Activated gamma-delta T cell (primary cell): ENCODE data around the gene TNXB.
"Not testable (repeated sequence)": the region's sequence is repeated elsewhere in the genome, so short reads cannot be mapped to it uniquely, and the experiment has no call there.

Experiments
- DNase-seq: peaks from one replicate; lab custom pipeline; 2025; lab: John Stamatoyannopoulos, UW

Gene TNXB

DNA sequence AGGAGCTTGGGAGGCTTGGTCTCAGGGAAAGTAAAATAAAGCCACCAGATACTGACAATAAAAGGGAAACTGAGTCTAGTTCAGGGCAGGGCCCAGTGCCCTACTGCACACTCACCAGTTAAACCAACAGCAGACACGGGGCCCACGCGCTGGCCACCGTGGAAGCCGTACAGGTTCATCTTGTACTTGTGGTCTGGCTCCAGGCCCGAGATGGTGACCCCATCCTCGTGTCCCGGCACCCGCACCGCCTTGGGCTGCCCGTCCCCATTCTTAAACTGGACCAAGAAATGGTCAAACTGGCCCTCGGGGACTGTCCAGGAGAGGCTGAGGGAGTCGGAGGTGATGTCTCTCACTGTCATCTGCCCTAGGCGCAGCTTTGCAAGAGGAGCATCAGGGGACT, 44.4 kb downstream of the TNXB start:
- no peak for DNase-seq

DNA sequence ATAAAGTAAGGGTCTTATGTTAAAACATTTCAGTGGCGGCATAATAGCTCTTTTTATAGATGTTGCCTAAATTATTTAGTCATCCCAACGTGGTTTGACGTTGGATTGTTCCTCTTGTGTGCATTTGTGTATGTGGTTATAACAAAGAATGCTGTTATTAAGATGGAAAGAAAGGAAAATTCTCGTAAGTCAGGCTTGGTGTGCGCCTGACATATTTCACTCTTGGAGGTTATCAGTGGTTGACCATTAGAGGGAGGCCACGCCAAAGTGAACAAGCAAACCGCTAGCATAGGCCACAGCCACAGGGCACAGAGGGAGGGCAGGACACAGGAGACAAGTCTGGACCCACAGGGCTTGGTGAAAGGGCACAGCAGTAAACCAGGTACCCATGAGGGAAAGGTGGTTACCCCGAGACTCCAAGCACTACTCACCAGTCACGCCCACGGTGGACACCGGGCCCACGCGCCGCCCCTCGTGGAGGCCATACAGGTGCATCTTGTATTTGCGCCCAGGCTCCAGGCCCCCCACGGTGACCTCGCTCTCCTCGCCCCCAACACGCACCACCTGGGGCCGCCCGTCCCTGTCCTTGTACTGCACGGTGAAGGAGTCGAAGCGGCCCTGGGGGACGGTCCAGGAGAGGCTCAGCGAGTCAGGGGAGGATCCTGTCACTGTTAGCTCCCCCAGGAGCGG, 48.0 kb downstream of the TNXB start:
- DNase-seq, result no peak

GRCh38 chr6:32058511-32058963, 50.6 kb downstream of the TNXB start:
- DNase-seq, result no peak

- no peak for DNase-seq
These were observed 51.2 kb downstream of the TNXB start for GRCh38 chr6:32057966-32058365.

- no peak for DNase-seq
These were observed 52.9 kb downstream of the TNXB start for GRCh38 chr6:32056254-32056653.

GRCh38 chr6:32055756-32056155, 53.4 kb downstream of the TNXB start:
- DNase-seq, result not testable (repeated sequence)

- not testable (repeated sequence) for DNase-seq
These were observed 55.8 kb downstream of the TNXB start for GRCh38 chr6:32053314-32053713.

- DNase-seq, result not testable (repeated sequence)
These were observed 56.5 kb downstream of the TNXB start for GRCh38 chr6:32052626-32053025.

- no peak for DNase-seq
These were observed 58.6 kb downstream of the TNXB start for GRCh38 chr6:32050562-32050961.

DNA sequence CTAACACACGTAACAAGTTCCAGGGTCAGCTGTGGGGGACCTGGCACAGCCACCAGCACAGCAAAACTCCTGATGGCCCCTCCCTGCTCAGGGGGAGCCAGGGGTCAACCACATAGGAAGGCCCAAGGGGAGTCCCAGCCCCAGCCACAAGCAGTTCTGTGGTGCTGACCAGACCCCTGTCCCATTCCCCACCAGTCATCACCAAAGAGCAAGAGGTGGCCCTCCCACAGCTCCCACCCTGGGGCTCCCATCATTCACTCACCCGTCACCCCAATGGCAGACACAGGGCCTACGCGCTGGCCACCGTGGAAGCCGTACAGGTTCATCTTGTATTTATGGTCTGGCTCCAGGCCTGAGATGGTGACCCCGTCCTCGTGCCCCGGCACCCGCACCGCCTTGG, 59.4 kb downstream of the TNXB start:
- DNase-seq, result not testable (repeated sequence)

GRCh38 chr6:32049149-32049548, 60.0 kb downstream of the TNXB start:
- DNase-seq, result not testable (repeated sequence)

DNA sequence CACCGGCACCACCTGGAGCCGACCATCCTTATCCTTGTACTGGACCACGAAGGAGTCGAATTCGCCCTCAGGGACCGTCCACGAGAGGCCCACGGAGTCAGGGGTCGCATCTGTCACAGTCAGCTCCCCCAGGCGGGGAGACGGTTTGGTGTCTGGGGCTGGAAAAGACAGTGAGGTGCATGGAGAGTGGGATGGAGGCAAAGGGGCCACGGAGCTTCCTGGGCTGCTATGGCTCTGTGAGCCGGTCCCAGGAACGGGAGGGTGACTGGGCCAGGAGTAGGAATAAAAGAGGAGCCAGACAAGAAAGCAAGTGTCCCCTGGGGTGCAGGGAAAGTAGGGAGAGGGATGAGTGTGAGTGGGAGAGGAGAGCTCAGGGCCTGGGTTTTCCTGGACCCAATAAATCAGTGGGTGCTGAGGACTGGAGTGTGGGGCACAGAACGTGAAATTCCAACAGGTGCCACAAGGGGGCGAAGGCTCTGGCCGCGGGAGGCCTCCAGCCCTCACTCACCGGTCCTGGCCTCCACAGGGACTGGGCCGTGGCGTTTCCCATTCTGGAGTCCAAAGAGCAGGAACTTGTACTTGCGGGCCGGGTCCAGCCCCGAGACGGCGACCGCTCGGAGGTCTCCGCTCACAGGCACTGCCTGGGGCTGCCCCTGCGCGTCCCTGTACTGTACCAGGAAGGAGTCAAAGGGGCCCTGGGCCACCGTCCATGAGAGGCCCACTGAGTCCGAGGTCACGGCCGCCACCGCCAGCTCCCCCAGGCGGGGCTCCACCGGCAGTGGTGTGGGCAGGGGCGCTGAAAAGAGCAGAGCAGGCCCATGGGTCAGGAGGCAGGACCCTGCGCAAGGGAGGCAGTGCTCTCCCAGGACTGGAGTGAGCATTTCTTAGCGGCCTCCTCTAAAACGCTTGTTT, 61.0 kb downstream of the TNXB start:
- no peak for DNase-seq

- DNase-seq, result no peak
These were observed 61.6 kb downstream of the TNXB start for GRCh38 chr6:32047539-32047854.

DNA sequence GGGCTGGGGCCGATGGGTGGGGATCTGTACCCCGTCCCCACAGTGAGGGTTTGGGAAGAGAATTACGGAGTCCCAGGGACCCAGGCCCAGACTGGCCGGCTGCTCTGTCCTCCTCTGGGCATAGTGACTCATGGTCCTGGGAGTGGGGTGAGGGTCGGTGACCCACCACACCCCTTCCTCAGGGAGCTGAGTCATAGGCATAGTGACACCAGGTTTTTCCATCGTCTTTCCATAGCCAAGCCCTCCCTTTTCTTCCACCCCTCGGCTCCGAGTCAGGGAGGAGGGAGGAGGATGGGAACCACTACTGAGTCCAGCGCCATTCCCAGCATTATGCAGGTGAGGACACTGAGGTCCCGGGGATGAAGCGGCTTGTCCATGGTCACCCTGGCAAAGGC, 62.1 kb downstream of the TNXB start:
- no peak for DNase-seq

- no peak for DNase-seq
These were observed 62.6 kb downstream of the TNXB start for GRCh38 chr6:32046450-32047083.

GRCh38 chr6:32045811-32046449, 63.2 kb downstream of the TNXB start:
- DNase-seq, result no peak

DNA sequence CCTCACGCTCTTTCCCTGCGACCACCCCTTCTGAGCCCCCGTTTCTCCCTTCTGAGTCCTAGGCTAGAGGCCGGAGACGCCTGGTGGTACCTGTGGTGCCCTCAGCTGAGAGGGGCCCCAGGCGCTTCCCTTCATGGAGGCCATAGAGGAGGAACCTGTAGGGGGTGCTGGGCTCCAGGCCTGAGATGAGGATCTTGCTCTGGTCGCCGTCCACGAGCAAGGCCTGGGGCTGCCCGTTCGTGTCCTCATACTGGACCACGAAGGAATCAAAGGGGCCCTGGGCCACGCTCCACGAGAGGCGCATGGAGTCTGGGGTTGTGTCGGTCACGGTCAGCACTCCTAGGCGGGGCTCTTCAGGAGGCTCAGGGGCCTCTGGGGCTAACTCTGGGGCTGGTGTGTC, 64.2 kb downstream of the TNXB start:
- DNase-seq, result not testable (repeated sequence)

DNA sequence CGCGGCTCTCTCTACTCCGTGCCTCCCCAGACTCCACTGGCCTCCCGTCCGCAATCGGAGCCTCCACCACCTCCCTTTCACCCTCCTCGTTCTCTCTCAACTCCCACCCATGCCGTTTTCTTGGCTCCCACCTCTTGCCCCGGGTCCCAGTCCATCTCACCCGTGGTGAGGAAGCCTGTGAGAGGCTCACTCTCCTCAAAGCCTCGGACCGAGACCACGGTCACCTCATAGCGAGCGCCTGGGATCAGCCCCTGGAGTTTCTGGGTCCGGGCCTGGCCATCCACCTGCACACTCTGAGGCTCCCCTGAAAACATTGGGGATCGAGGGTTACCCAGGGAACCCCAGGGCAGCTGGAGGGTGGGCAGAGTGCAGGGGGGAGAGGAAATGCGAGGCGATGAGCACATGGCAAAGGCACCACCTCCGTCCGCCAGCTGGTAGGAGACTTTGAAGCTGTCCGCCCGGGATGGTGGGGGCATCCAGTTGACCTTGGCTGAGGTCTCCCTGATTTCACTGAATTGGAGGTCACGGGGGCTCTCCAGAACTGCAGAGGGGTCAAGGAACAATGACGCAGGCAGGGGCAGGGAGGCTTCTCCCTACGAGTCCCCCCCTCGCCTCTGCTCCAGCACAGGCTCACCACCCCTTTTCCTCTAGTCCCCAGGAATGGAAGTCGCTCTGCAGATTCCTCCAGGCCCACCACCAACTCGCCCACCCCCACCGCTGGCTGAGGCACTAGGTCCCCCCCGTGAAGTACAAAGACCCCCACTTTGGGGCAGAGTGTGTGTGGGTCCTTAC, 65.4 kb downstream of the TNXB start:
- not testable (repeated sequence) for DNase-seq

DNA sequence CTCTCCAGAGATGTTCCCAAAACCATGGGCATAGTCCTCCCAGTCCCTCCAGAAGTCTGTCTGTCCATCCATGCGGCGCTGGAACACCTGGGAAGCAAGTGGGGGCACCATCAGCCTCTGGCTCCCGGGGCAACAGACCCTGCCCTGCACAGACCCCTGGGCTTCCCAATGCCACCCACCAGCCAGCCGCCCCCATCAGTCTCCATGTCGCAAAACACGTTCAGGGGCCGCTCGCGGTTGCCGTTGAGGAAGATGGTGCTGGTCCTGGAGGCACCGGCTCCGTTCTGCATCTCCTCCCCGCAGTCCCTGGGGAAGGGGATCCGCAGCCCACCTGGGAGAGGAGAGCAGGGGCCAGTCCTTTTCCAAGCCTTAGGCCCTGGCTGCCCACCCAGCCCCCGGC, 66.9 kb downstream of the TNXB start:
- not testable (repeated sequence) for DNase-seq

DNA sequence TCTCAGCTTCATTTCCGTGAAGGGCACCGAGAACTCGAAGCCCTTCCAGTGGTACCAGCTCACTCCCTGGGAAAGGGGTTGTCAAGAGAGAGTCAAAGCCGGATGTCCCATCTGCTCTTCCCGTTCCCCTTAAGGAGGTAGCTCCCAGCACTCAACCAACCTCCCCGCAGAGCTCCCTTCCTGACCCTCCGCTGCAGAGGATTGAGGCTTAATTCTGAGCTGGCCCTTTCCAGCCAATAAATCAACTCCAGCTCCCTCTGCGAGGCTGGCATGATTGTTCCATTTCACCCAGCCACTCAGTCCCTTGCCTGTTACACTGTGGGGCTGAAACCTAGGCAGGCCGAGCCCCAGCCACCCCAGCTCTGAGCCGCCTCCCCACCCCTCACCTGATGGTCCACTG, 67.8 kb downstream of the TNXB start:
- not testable (repeated sequence) for DNase-seq

DNA sequence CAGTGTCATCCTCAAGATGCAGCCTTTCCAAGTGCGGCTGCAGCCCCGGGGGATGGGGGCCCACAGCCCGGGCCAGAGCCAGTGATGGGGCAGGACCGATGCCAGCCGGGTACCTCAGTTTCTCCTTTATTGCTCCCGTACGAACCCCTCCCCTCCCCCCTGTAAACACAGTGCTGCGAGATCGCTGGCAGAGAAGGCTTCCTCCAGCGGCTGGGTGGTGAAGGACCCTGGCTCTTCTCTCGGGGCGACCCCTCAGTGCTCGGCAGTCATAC, 68.2 kb downstream of the TNXB start:
- not testable (repeated sequence) for DNase-seq
